Osteocyte (in vitro differentiated cells): ENCODE results near the gene BPIFA2. TPM values are rescaled to one million over a fixed set of nuclear protein-coding genes. Genes with fewer than 3 reads are reported as not detected.

ENCODE experiments used
- DNase-seq: peaks from one replicate; pipeline ENCODE4 v3.0.0; 2021; ENCODE audit warnings: mixed read lengths; ENCODE audit not compliant: unreplicated experiment; ENCODE audit errors: extremely low spot score
- H3K27ac Mint-ChIP-seq: one replicate; pipeline ENCODE4 v1.8.0; 2021; ENCODE audit warnings: mild to moderate bottlenecking, mixed read lengths; ENCODE audit not compliant: unreplicated experiment
- H3K27me3 Mint-ChIP-seq: one replicate; pipeline ENCODE4 v1.8.0; 2021; ENCODE audit warnings: mixed read lengths; ENCODE audit not compliant: unreplicated experiment
- H3K36me3 Mint-ChIP-seq: one replicate; pipeline ENCODE4 v1.8.0; 2021; ENCODE audit warnings: mixed read lengths; ENCODE audit not compliant: unreplicated experiment
- H3K4me1 Mint-ChIP-seq: one replicate; pipeline ENCODE4 v1.8.0; 2021; ENCODE audit warnings: mixed read lengths; ENCODE audit not compliant: unreplicated experiment
- H3K4me3 Mint-ChIP-seq: one replicate; pipeline ENCODE4 v1.8.0; 2021; ENCODE audit warnings: mild to moderate bottlenecking, moderate library complexity, mixed read lengths; ENCODE audit not compliant: unreplicated experiment
- H3K9me3 Mint-ChIP-seq: one replicate; pipeline ENCODE4 v1.8.0; 2021; ENCODE audit warnings: mixed read lengths; ENCODE audit not compliant: unreplicated experiment
- CTCF ChIP-seq: fragments of 200-600 bp; sonication (generic); IDR thresholded peaks from 2 replicates; pipeline ENCODE4 v1.5.0; 2021; ENCODE audit warnings: antibody characterized with exemption, mild to moderate bottlenecking, moderate library complexity
- total RNA-seq: library from RNA; stranded (reverse); gene quantifications from 2 replicates; pipeline ENCODE4 v1.2.1, GENCODE V29; 2021

The BPIFA2 gene
- total RNA-seq, 1 donor from 2014 or later: not detected

GRCh38 chr20:33124994-33125393 is 43.0 kb upstream of the BPIFA2 start:
- Mint-ChIP-seq H3K27ac (no peak overlapping the region), H3K27me3 (peaks cover 12% of the 10 kb centered on the region), H3K4me1 (no peaks in the 10 kb centered on the region), H3K4me3 (no peak overlapping the region), H3K9me3 (no peaks in the 10 kb centered on the region), H3K36me3 (no peaks in the 10 kb centered on the region)
- DNase-seq: no peak
- no peak for TF ChIP-seq CTCF

- no peaks in the 10 kb centered on the region for H3K4me1 Mint-ChIP-seq
Observed at GRCh38 chr20:33125983-33126382, 42.0 kb upstream of the BPIFA2 start.

GRCh38 chr20:33127422-33128097 is 40.4 kb upstream of the BPIFA2 start:
- TF ChIP-seq CTCF: no peak
- Mint-ChIP-seq H3K27ac (no peak overlapping the region), H3K4me1 (no peaks in the 10 kb centered on the region), H3K9me3 (no peaks in the 10 kb centered on the region), H3K27me3 (peaks cover 12% of the 10 kb centered on the region), H3K4me3 (no peak overlapping the region), H3K36me3 (no peaks in the 10 kb centered on the region)
- no peak for DNase-seq

More at GRCh38 chr20:33125983-33126382, 42.0 kb upstream of the BPIFA2 start:
- no peaks in the 10 kb centered on the region for H3K36me3 Mint-ChIP-seq
- H3K27ac Mint-ChIP-seq: no peak overlapping the region
- peaks cover 12% of the 10 kb centered on the region for H3K27me3 Mint-ChIP-seq
- no peaks in the 10 kb centered on the region for H3K9me3 Mint-ChIP-seq
- no peak for TF ChIP-seq CTCF
- DNase-seq: no peak
- no peak overlapping the region for H3K4me3 Mint-ChIP-seq

- peaks cover 12% of the 10 kb centered on the region for H3K27me3 Mint-ChIP-seq
- H3K36me3 Mint-ChIP-seq: no peaks in the 10 kb centered on the region
- H3K9me3 Mint-ChIP-seq: no peaks in the 10 kb centered on the region
- no peak overlapping the region for H3K27ac Mint-ChIP-seq
- no peak overlapping the region for H3K4me3 Mint-ChIP-seq
- no peaks in the 10 kb centered on the region for H3K4me1 Mint-ChIP-seq
- TF ChIP-seq CTCF: no peak
- no peak for DNase-seq
Observed at GRCh38 chr20:33130568-33131061, 37.3 kb upstream of the BPIFA2 start.

GRCh38 chr20:33131949-33132473 is 35.9 kb upstream of the BPIFA2 start:
- Mint-ChIP-seq H3K27ac (no peak overlapping the region), H3K4me3 (no peak overlapping the region), H3K9me3 (no peaks in the 10 kb centered on the region), H3K27me3 (peaks cover 9% of the 10 kb centered on the region), H3K4me1 (no peaks in the 10 kb centered on the region), H3K36me3 (no peaks in the 10 kb centered on the region)
- no peak for DNase-seq
- TF ChIP-seq CTCF: no peak
